CD14-positive monocyte (primary cell): ENCODE measurements around the gene IGSF8. TPM values are rescaled to one million over a fixed set of nuclear protein-coding genes. Genes with fewer than 3 reads are reported as not detected.

ENCODE experiments used
- DNase-seq, 3 donors: peaks; one replicate each; pipeline ENCODE4 v3.0.0-alpha.2; 2011 to 2022
- H2AFZ ChIP-seq: 2 replicates; pipeline ENCODE4 v1.6.0; 2012; ENCODE audit warnings: mild to moderate bottlenecking, low read depth, low read length, inconsistent platforms; ENCODE audit not compliant: insufficient read depth, poor library complexity, severe bottlenecking
- H3K27ac ChIP-seq, 2 donors: 1 replicate in 1 of 2; 2 replicates in 1 of 2; pipeline ENCODE4 v1.5.1; 2012 to 2013; ENCODE audit warnings: low read length in 2 of 2, control low read depth in 1 of 2, inconsistent platforms in 1 of 2, low read depth in 1 of 2, mild to moderate bottlenecking in 1 of 2
- H3K27me3 ChIP-seq, 2 donors: one replicate each; pipeline versions ENCODE4 v1.6.0 to v1.6.1; 2011 to 2013; ENCODE audit warnings: low read length in 2 of 2; ENCODE audit not compliant: control insufficient read depth in 2 of 2, insufficient read depth in 2 of 2
- H3K36me3 ChIP-seq, 2 donors: replicated peaks in 1 of 2; 1 replicate in 1 of 2; 2 replicates in 1 of 2; pipeline versions ENCODE4 v1.5.1 to v1.6.1; 2012 to 2013; ENCODE audit warnings: low read length in 2 of 2, control low read depth in 1 of 2, inconsistent platforms in 1 of 2, mild to moderate bottlenecking in 1 of 2; ENCODE audit not compliant: insufficient read depth in 2 of 2, control insufficient read depth in 1 of 2
- H3K4me1 ChIP-seq, 2 donors: 1 replicate in 1 of 2; 2 replicates in 1 of 2; pipeline versions ENCODE4 v1.5.1 to v1.6.1; 2012 to 2013; ENCODE audit warnings: low read length in 2 of 2, control low read depth in 1 of 2, inconsistent platforms in 1 of 2, mild to moderate bottlenecking in 1 of 2, moderate library complexity in 1 of 2; ENCODE audit not compliant: insufficient read depth in 2 of 2, control insufficient read depth in 1 of 2
- H3K4me2 ChIP-seq: replicated peaks from 2 replicates; pipeline ENCODE3; 2012; ENCODE audit warnings: low read length, moderate library complexity, mild to moderate bottlenecking; ENCODE audit not compliant: poor library complexity, severe bottlenecking; ENCODE audit errors: extremely low read depth
- H3K4me3 ChIP-seq, 3 experiments: fragments of 200-600 bp in 1 of 3; sonication (generic) in 1 of 3; replicated peaks in 1 of 3; 1 replicate in 2 of 3; 2 replicates in 1 of 3; pipeline ENCODE4 v1.5.1; 2011 to 2013; ENCODE audit warnings: low read length in 3 of 3, mild to moderate bottlenecking in 3 of 3, control low read depth in 2 of 3, low read depth in 2 of 3, inconsistent platforms in 1 of 3, moderate library complexity in 1 of 3
- H3K79me2 ChIP-seq: 2 replicates; pipeline ENCODE4 v1.6.0; 2012; ENCODE audit warnings: mild to moderate bottlenecking, control low read depth, inconsistent platforms, low read length, moderate library complexity; ENCODE audit not compliant: insufficient read depth
- H3K9ac ChIP-seq: 2 replicates; pipeline ENCODE4 v1.6.0; 2017; ENCODE audit warnings: low read length, mild to moderate bottlenecking; ENCODE audit not compliant: insufficient read depth, poor library complexity, severe bottlenecking
- H3K9me3 ChIP-seq, 2 donors: replicated peaks in 1 of 2; 1 replicate in 1 of 2; 2 replicates in 1 of 2; pipeline versions ENCODE4 v1.5.1 to v1.6.1; 2012 to 2013; ENCODE audit warnings: low read length in 2 of 2, control low read depth in 1 of 2; ENCODE audit not compliant: control insufficient read depth in 1 of 2, insufficient read depth in 1 of 2
- H4K20me1 ChIP-seq: 2 replicates; pipeline ENCODE4 v1.6.0; 2012; ENCODE audit warnings: mild to moderate bottlenecking, low read length, control low read depth, moderate library complexity; ENCODE audit not compliant: insufficient read depth
- H3K27ac Mint-ChIP-seq, 7 donors: one replicate each; pipeline ENCODE4 v1.8.0; 2020; ENCODE audit warnings: mild to moderate bottlenecking in 7 of 7, mixed read lengths in 7 of 7, moderate library complexity in 6 of 7, inconsistent platforms in 2 of 7
- H3K27me3 Mint-ChIP-seq, 3 donors: one replicate each; pipeline ENCODE4 v1.8.0; 2021 to 2022; ENCODE audit warnings: low read depth in 3 of 3, mild to moderate bottlenecking in 3 of 3, mixed read lengths in 3 of 3, moderate library complexity in 3 of 3, inconsistent platforms in 1 of 3
- H3K36me3 Mint-ChIP-seq, 2 donors: one replicate each; pipeline ENCODE4 v1.8.0; 2020; ENCODE audit warnings: mixed read lengths in 2 of 2, inconsistent platforms in 1 of 2, mild to moderate bottlenecking in 1 of 2
- H3K4me1 Mint-ChIP-seq: one replicate; pipeline ENCODE4 v1.8.0; 2020; ENCODE audit warnings: mild to moderate bottlenecking, mixed read lengths
- H3K4me3 Mint-ChIP-seq, 2 donors: one replicate each; pipeline ENCODE4 v1.8.0; 2020; ENCODE audit warnings: mild to moderate bottlenecking in 2 of 2, mixed read lengths in 2 of 2, moderate library complexity in 1 of 2
- H3K9me3 Mint-ChIP-seq, 7 donors: one replicate each; pipeline ENCODE4 v1.8.0; 2020 to 2022; ENCODE audit warnings: mixed read lengths in 7 of 7, mild to moderate bottlenecking in 6 of 7, moderate library complexity in 6 of 7, inconsistent platforms in 2 of 7
- CTCF ChIP-seq: fragments of 200-600 bp; IDR thresholded peaks from one replicate; pipeline ENCODE4 v1.8.0; 2022; ENCODE audit warnings: antibody characterized with exemption, mild to moderate bottlenecking
- WGBS: methylation state at CpG from one replicate; pipeline ENCODE4 v1.1.5; 2013; ENCODE audit warnings: missing lambda C conversion rate; ENCODE audit not compliant: insufficient coverage; 5-methylcytosine and 5-hydroxymethylcytosine counted together
- intact Hi-C, 2 donors: fragments of 100-400 bp; cut with micrococcal nuclease; formaldehyde crosslinking; loops; one replicate each; pipeline versions ENCODE4 v1.15.0 to v1.15.1; 2023
- polyA plus RNA-seq, 3 donors: library from polyadenylated mRNA; depleted of rRNA in 1 of 3; unstranded in 2 of 3; stranded (reverse) in 1 of 3; fragments of 300-500 nt in 2 of 3; fragments of >200 nt in 1 of 3; fragmentation: Illumina TruSeq in 2 of 3; gene quantifications; 1 replicate in 2 of 3; 2 replicates in 1 of 3; pipeline ENCODE4 v1.2.3, GENCODE V29; 2012 to 2021

Gene IGSF8
- polyA plus RNA-seq, 3 donors: 9.6 to 23.9 (median 10.8) TPM

GRCh38 chr1:160118928-160119327 lies 20.5 kb upstream of the IGSF8 start:
- Histone ChIP-seq H3K9ac (no peak overlapping the region), H3K27me3 (peaks cover 0 to 6% of the 10 kb centered on the region in 2 donors), H3K4me2 (no peak overlapping the region), H3K27ac (no peak overlapping the region), H3K9me3 (no peaks in the 10 kb centered on the region), H4K20me1 (no peaks in the 10 kb centered on the region), H3K4me1 (peaks cover 5 to 7% of the 10 kb centered on the region in 2 donors), H3K79me2 (no peaks in the 10 kb centered on the region), H2AFZ (no peak overlapping the region), H3K4me3 (no peak overlapping the region), H3K36me3 (no peaks in the 10 kb centered on the region)
- Mint-ChIP-seq H3K27ac (no peak overlapping the region), H3K27me3 (peaks cover 5 to 24% (median 7%) of the 10 kb centered on the region in 3 donors), H3K4me1 (peaks cover 1% of the 10 kb centered on the region), H3K4me3 (no peak overlapping the region), H3K36me3 (no peaks in the 10 kb centered on the region), H3K9me3 (no peaks in the 10 kb centered on the region)
- intact Hi-C loops: no loop called here
- no CpG with 5 or more reads among the region's 3 CpGs for WGBS
- no peak for DNase-seq
- no peak for TF ChIP-seq CTCF

- Histone ChIP-seq H2AFZ (no peak overlapping the region), H3K9ac (no peak overlapping the region), H4K20me1 (no peaks in the 10 kb centered on the region), H3K4me3 (no peak overlapping the region), H3K27ac (no peak overlapping the region), H3K4me2 (no peak overlapping the region), H3K36me3 (no peaks in the 10 kb centered on the region), H3K27me3 (peaks cover 0 to 6% of the 10 kb centered on the region in 2 donors), H3K4me1 (peaks cover 5 to 7% of the 10 kb centered on the region in 2 donors), H3K79me2 (no peaks in the 10 kb centered on the region), H3K9me3 (no peaks in the 10 kb centered on the region)
- 86% methylated on average over 2 of the region's 8 CpGs for WGBS
- Mint-ChIP-seq H3K4me3 (no peak overlapping the region), H3K36me3 (no peaks in the 10 kb centered on the region), H3K27ac (no peak overlapping the region), H3K9me3 (no peaks in the 10 kb centered on the region), H3K27me3 (peaks cover 5 to 17% (median 7%) of the 10 kb centered on the region in 3 donors), H3K4me1 (peaks cover 1% of the 10 kb centered on the region)
- TF ChIP-seq CTCF: no peak
- intact Hi-C loops: no loop called here
- DNase-seq: no peak
Observed at GRCh38 chr1:160117709-160118183, 19.3 kb upstream of the IGSF8 start.
